SU-DHL-6 (cell line): ENCODE results near the gene FAM117A.

Source experiments
- EZH2phosphoT487 ChIP-seq: fragments of 200-600 bp; sonication (generic), shearing (Covaris generic); conservative IDR thresholded peaks from 2 replicates; pipeline ENCODE4 v1.6.1; 2018; ENCODE audit warnings: mild to moderate bottlenecking, antibody characterized with exemption, low read length, moderate library complexity, mixed read lengths
- TF ChIP-seq, protein P1 (sequence below): fragments of 200-600 bp; sonication (generic); IDR thresholded peaks from one replicate; pipeline ENCODE4 v1.5.1; 2017; ENCODE audit warnings: antibody characterized with exemption, mild to moderate bottlenecking, low read length, moderate library complexity; ENCODE audit not compliant: insufficient read depth, poor library complexity, severe bottlenecking

DNA sequence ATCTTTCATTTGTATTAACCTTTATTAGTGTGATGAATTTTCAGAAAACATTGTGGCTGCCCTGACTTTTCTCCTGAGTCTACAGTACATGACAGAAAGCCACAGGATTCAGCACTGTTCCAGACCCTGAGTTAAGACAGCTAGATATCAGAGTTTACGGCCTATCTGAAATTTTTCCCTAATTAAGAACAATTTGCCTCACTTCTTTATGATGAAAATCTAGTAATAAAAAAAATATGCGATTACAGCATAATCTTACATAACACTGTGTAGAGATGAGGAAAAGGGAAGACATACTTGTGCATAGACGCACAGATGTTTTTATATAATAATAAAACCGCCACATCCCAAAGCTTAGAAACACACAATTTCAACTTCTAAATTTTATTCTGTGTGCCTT lies 93.3 kb downstream of the FAM117A start:
- TF ChIP-seq, protein P1, sequence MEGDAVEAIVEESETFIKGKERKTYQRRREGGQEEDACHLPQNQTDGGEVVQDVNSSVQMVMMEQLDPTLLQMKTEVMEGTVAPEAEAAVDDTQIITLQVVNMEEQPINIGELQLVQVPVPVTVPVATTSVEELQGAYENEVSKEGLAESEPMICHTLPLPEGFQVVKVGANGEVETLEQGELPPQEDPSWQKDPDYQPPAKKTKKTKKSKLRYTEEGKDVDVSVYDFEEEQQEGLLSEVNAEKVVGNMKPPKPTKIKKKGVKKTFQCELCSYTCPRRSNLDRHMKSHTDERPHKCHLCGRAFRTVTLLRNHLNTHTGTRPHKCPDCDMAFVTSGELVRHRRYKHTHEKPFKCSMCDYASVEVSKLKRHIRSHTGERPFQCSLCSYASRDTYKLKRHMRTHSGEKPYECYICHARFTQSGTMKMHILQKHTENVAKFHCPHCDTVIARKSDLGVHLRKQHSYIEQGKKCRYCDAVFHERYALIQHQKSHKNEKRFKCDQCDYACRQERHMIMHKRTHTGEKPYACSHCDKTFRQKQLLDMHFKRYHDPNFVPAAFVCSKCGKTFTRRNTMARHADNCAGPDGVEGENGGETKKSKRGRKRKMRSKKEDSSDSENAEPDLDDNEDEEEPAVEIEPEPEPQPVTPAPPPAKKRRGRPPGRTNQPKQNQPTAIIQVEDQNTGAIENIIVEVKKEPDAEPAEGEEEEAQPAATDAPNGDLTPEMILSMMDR: no peak
- TF ChIP-seq EZH2phosphoT487: no peak
